Measurements from ENCODE around the gene KCNS1.

GRCh38 chr20:45113865-45114264 lies 12.9 kb upstream of the KCNS1 start:
- no peak for TF ChIP-seq ZNF384 (IDR thresholded peaks at IDR 0.05)
- no peak for TF ChIP-seq FOXK2 (IDR thresholded peaks at IDR 0.05)
- TF ChIP-seq BHLHE40 (IDR thresholded peaks at IDR 0.05; ENCODE audit: borderline replicate concordance), result no peak
- TF ChIP-seq L3MBTL2 (conservative IDR thresholded peaks at IDR 0.05), result no peak
- no peak for TF ChIP-seq SP1 (IDR thresholded peaks at IDR 0.05)
- TF ChIP-seq TARDBP (IDR thresholded peaks at IDR 0.05), result no peak
- no peak for TF ChIP-seq FOXM1 (IDR thresholded peaks at IDR 0.05; ENCODE audit: borderline replicate concordance)
- no peak for TF ChIP-seq ELF4 (IDR thresholded peaks at IDR 0.05)
- no peak for TF ChIP-seq SUZ12 (IDR thresholded peaks at IDR 0.05)
- no peak for TF ChIP-seq NFRKB (IDR thresholded peaks at IDR 0.05)
- TF ChIP-seq LEF1 (IDR thresholded peaks at IDR 0.05; ENCODE audit: borderline replicate concordance), result no peak
- no peak for TF ChIP-seq HDGF (IDR thresholded peaks at IDR 0.05; ENCODE audit: borderline replicate concordance)
- no peak for TF ChIP-seq PKNOX1 (IDR thresholded peaks at IDR 0.05)
- TF ChIP-seq FOXA1 (IDR thresholded peaks at IDR 0.05), result no peak

All from HEK293T (cell line).